Measurements from ENCODE around the gene ACOT7. TPM values are rescaled to one million over a fixed set of nuclear protein-coding genes. Genes with fewer than 3 reads are reported as not detected.

Gene ACOT7
- total RNA-seq, 1 experiment from 2014 or later: 165 TPM

- POLR2A ChIA-PET (ENCODE audit: unreplicated experiment): no interaction called here
- CTCF ChIA-PET: no interaction called here
- ATAC-seq (no peak), DNase-seq (no peak)
- BruUV-seq (replicated peaks): no TSS peak
- Histone ChIP-seq H3K9me3 (ENCODE audit: low read length) (no peaks in the 10 kb centered on the region), H3K79me2 (ENCODE audit: low read length) (peaks cover 14% of the 10 kb centered on the region), H3K4me2 (ENCODE audit: low read length) (no peak overlapping the region), H3K9me2 (replicated peaks; ENCODE audit: low read length) (no peaks in the 10 kb centered on the region), H3K27ac (ENCODE audit: low read length) (0 out of 2 replicates have a peak overlapping the region, but pooled peaks have one; percentile 0), H3K4me3 (ENCODE audit: low read length) (no peak overlapping the region), H3F3A (ENCODE audit: low read length, unreplicated experiment) (peaks cover 9% of the 10 kb centered on the region), H3K36me3 (ENCODE audit: low read depth, low read length) (peaks cover 7% of the 10 kb centered on the region; the same call in 1 of the 2 replicates), H3K4me1 (ENCODE audit: insufficient read depth, low read length) (peaks cover 20% of the 10 kb centered on the region), H2AFZ (ENCODE audit: low read length) (no peak overlapping the region), H3K9ac (ENCODE audit: low read length) (no peak overlapping the region), H3K27me3 (ENCODE audit: low read length) (no peaks in the 10 kb centered on the region), H4K20me1 (ENCODE audit: low read length) (no peaks in the 10 kb centered on the region)
- intact Hi-C loops (cut with micrococcal nuclease): no loop called here
- TF ChIP-seq EZH2phosphoT487 (IDR thresholded peaks at IDR 0.05; ENCODE audit: borderline replicate concordance, low read length) (no peak), EZH2 (IDR thresholded peaks at IDR 0.05; ENCODE audit: low read length, unreplicated experiment) (no peak)
- TF ChIP-seq, protein P1, sequence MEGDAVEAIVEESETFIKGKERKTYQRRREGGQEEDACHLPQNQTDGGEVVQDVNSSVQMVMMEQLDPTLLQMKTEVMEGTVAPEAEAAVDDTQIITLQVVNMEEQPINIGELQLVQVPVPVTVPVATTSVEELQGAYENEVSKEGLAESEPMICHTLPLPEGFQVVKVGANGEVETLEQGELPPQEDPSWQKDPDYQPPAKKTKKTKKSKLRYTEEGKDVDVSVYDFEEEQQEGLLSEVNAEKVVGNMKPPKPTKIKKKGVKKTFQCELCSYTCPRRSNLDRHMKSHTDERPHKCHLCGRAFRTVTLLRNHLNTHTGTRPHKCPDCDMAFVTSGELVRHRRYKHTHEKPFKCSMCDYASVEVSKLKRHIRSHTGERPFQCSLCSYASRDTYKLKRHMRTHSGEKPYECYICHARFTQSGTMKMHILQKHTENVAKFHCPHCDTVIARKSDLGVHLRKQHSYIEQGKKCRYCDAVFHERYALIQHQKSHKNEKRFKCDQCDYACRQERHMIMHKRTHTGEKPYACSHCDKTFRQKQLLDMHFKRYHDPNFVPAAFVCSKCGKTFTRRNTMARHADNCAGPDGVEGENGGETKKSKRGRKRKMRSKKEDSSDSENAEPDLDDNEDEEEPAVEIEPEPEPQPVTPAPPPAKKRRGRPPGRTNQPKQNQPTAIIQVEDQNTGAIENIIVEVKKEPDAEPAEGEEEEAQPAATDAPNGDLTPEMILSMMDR (conservative IDR thresholded peaks at IDR 0.05; ENCODE audit: low read depth, low read length): no peak
These were observed 86.5 kb downstream of the ACOT7 start for GRCh38 chr1:6307099-6307498.

GRCh38 chr1:6303397-6304012, 90.1 kb downstream of the ACOT7 start:
- H3K9ac ChIP-seq (ENCODE audit: low read length): peak overlapping the region; percentile 92
- no peaks in the 10 kb centered on the region for H3K9me2 ChIP-seq (replicated peaks; ENCODE audit: low read length)
- TF ChIP-seq EZH2 (IDR thresholded peaks at IDR 0.05; ENCODE audit: low read length, unreplicated experiment) (no peak), EZH2phosphoT487 (IDR thresholded peaks at IDR 0.05; ENCODE audit: borderline replicate concordance, low read length) (no peak)
- TF ChIP-seq, protein P1 (conservative IDR thresholded peaks at IDR 0.05; ENCODE audit: low read depth, low read length): no peak
- peak overlapping the region; percentile 94 for H3K27ac ChIP-seq (ENCODE audit: low read length)
- BruUV-seq (replicated peaks): no TSS peak
- ATAC-seq (no peak), DNase-seq (peak; percentile 48)
- no peak overlapping the region for H3K4me3 ChIP-seq (ENCODE audit: low read length)
- POLR2A ChIA-PET (ENCODE audit: unreplicated experiment): no interaction called here
- intact Hi-C loops (cut with micrococcal nuclease): loop anchor here (5.0 kb wide), 1 partner anchor 96 kb away; the partner anchor contains the start of gene RNF207
- no peaks in the 10 kb centered on the region for H4K20me1 ChIP-seq (ENCODE audit: low read length)
- no peak overlapping the region for H2AFZ ChIP-seq (ENCODE audit: low read length)
- peaks cover 28% of the 10 kb centered on the region for H3K79me2 ChIP-seq (ENCODE audit: low read length)
- no peaks in the 10 kb centered on the region for H3K9me3 ChIP-seq (ENCODE audit: low read length)
- CTCF ChIA-PET: no interaction called here
- H3K27me3 ChIP-seq (ENCODE audit: low read length): no peaks in the 10 kb centered on the region
- H3K36me3 ChIP-seq (ENCODE audit: low read depth, low read length): peaks cover 4% of the 10 kb centered on the region; the same call in 1 of the 2 replicates
- H3K4me1 ChIP-seq (ENCODE audit: insufficient read depth, low read length): peaks cover 47% of the 10 kb centered on the region
- peaks cover 18% of the 10 kb centered on the region for H3F3A ChIP-seq (ENCODE audit: low read length, unreplicated experiment)
- no peak overlapping the region for H3K4me2 ChIP-seq (ENCODE audit: low read length)

GRCh38 chr1:6302568-6302967, 91.0 kb downstream of the ACOT7 start:
- H3F3A ChIP-seq (ENCODE audit: low read length, unreplicated experiment): peaks cover 18% of the 10 kb centered on the region
- no peak overlapping the region for H2AFZ ChIP-seq (ENCODE audit: low read length)
- DNase-seq (peak; percentile 86), ATAC-seq (peak; percentile 5)
- no peaks in the 10 kb centered on the region for H3K27me3 ChIP-seq (ENCODE audit: low read length)
- BruUV-seq (replicated peaks): no TSS peak
- H3K9ac ChIP-seq (ENCODE audit: low read length): peak overlapping the region; percentile 92
- peaks cover 4% of the 10 kb centered on the region; the same call in 1 of the 2 replicates for H3K36me3 ChIP-seq (ENCODE audit: low read depth, low read length)
- POLR2A ChIA-PET (ENCODE audit: unreplicated experiment): interaction anchor here (0.6 kb wide), 1 partner anchor 76 kb away, joined by 3 read pairs; no protein-coding TSS in a partner anchor
- peaks cover 47% of the 10 kb centered on the region for H3K4me1 ChIP-seq (ENCODE audit: insufficient read depth, low read length)
- H3K4me3 ChIP-seq (ENCODE audit: low read length): 0 out of 2 replicates have a peak overlapping the region, but pooled peaks have one; percentile 6
- CTCF ChIA-PET: no interaction called here
- peak overlapping the region; percentile 94 for H3K27ac ChIP-seq (ENCODE audit: low read length)
- intact Hi-C loops (cut with micrococcal nuclease): loop anchor here (5.0 kb wide), 1 partner anchor 95 kb away; the partner anchor contains the start of gene RNF207
- no peaks in the 10 kb centered on the region for H3K9me2 ChIP-seq (replicated peaks; ENCODE audit: low read length)
- H3K79me2 ChIP-seq (ENCODE audit: low read length): peaks cover 32% of the 10 kb centered on the region
- TF ChIP-seq, protein P1 (conservative IDR thresholded peaks at IDR 0.05; ENCODE audit: low read depth, low read length): no peak
- TF ChIP-seq EZH2 (IDR thresholded peaks at IDR 0.05; ENCODE audit: low read length, unreplicated experiment) (no peak), EZH2phosphoT487 (IDR thresholded peaks at IDR 0.05; ENCODE audit: borderline replicate concordance, low read length) (no peak)
- H4K20me1 ChIP-seq (ENCODE audit: low read length): no peaks in the 10 kb centered on the region
- H3K9me3 ChIP-seq (ENCODE audit: low read length): no peaks in the 10 kb centered on the region
- peak overlapping the region; percentile 45 for H3K4me2 ChIP-seq (ENCODE audit: low read length)

Data from PC-3 (cell line).